ENCODE data around the gene GRIK3.

GRIK3 gene

DNA sequence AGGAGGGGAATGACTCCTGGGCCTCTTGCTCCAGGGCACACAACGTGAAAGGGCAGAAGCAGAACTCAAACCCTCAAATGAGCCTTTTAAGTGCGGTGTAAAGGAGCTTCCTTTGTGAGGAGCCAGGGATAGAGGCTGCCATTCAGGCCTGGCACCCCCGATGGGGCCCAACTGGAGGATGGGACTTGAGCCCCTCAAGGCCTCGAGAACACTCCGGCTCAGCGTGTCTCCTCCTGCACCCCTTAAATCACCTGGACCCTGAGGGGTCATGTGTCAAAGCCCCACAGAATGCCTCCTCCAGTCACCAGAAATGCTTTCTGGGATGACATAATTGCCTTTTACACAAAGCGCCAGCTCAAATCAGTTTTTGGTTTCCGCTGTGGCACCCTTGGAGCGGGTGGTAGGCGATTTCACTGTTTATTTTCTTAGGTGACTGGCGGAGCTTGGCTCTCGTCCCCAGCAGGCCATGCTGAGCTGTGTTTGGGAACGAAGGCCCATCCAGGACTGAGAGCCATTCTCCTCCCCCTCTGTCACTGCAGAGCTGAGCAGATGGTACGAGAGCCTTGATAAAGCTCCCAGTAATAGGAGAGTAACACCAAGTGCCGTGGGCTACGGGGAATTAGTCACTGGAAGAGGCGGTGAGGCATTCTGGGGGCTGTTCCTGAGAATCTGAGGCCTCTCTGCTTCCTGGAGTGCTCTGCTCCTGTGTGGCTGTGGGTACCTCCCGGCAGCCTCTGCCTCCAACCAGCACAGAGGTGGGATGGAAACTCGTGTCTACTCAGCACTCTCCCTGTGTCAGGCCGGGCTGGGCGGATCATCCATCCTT is 163.0 kb downstream of the GRIK3 start:
- DNase-seq: no peak

DNA sequence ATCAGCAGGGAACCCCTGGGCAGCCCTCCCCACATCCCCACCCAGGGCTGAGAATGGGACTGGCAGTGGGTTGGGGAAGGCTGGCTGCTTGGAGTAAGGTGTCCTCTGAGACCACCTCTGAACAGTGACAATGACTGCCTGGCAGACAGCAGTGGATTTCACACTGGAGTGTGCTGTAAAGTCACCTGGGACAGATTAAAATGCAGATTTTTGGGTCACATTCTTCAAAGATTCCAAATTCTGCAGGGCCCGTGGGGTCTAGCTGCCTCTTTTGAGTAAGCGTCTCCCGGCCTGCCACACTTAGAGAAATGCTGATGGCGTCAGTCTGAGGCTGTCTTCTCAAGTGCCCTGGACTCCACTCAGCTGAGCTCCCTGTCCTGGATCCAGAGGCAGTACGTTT is 164.5 kb downstream of the GRIK3 start:
- DNase-seq: no peak

DNA sequence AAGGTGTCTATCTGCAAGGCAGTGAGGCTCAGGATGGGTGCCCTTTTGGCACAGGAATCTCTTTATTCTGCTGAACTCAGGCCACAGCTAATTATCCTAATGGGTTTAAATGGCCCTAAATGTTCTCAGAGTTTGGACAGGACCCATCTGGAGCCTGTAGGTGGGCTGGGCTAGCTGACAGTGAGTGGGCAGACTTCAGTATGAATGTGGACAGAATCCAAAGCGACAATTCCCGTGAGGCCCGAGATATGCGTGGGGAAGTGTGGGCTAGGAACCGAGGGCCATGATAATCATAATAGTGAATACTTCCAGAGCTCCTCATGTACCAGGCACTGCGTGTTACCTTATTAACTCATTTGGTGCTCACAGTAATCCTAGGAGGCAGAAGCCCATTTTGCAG is 165.3 kb downstream of the GRIK3 start:
- DNase-seq: no peak

DNA sequence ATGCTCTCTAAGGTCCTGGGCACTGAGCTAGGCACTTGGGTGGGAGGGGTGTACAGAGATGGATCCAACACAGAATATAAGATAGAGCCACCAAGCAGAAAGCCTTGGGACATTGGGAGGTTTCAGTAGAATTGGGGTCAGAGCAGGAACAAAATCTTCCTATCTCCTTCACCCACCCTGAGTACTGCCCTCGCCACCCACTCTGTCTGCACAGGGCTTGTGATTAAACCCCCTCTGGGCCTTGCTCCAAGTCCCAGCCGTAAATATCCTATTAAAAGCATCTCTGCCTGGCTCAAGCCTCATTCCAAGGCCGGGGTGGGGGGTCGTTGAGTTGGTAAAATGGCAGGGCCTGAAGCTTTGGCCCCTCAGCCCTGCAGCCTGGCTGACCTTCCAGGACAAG is 166.7 kb downstream of the GRIK3 start:
- no peak for DNase-seq

DNA sequence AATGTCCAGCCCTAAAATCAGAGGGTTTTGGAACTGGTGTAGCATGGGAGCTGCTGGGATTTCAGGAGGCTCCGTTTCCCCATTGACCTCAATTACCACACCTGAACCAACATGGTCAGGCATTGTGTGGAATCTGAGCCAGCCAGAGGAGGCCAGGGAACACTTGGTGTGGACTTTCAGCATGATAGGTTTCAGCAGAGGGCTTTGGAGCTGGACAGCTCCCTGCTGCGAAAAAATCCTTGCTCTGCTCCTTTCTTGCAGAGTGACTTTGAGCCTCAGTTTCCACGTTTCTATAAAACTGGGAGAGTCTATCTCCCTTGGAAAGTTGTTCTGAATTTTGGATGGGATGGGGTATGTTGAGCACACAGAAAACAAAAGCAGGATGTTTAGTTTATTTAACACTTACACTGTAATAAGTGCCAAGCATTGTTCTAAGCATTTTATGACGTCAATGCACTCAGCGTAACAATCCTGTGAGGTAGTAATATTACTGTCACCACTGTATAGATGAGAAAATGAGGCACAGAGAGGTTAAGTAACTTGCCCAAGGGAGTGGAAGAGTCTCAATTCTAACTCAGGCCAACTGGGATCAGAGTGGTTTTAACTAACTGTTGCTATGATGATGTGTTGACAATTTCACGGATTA is 168.0 kb downstream of the GRIK3 start:
- DNase-seq: no peak

DNA sequence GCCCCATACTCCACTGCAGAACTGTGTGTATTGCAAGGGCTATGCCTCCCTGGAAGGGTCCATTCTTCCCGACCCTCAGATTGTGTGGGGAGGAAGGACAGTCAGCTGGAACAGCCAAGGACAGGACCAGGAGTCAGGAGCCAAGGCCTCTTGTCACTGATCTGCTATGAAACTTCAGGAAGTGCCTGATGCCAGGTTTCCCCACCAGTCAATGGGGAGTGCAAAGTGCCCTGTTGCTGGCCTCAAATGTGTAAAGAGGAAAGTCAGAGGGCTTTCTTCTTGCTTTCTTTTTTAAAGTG is 168.8 kb downstream of the GRIK3 start:
- no peak for DNase-seq

DNA sequence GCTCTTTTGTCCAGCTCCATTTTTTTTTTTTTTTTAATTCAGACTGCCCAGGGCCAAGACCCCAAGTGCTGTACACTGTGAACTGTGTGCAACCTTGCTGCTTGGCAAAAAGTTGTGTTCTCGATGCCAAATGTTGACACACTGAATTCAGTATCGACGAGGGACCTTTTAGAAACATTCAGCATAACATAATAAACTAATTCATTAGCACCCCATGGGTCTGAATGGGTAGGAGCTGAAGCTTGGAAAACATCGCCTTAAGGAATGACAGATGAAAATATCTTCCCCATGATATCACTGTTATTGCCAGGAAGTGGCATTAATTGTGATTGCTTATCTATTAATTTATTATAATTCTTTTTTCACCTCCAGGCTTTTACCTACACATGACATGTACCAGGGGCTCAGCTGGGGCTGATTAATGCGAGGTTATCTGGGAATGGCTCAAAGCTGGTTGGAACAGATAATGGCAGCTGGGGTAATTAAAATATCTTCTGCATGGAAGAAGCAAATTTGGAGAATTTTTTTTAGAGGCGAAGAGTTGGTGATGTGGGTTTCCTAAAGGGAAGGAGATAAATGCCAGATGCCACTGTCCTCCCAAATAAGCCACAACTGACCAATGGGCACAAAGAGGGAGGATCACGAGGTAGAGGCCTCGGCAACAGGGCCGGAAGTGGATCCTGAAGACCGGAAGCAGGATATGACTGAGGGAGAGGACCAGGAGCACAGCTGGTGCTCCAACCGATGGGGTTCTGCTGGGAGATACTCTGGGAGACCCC is 169.3 kb downstream of the GRIK3 start:
- no peak for DNase-seq

DNA sequence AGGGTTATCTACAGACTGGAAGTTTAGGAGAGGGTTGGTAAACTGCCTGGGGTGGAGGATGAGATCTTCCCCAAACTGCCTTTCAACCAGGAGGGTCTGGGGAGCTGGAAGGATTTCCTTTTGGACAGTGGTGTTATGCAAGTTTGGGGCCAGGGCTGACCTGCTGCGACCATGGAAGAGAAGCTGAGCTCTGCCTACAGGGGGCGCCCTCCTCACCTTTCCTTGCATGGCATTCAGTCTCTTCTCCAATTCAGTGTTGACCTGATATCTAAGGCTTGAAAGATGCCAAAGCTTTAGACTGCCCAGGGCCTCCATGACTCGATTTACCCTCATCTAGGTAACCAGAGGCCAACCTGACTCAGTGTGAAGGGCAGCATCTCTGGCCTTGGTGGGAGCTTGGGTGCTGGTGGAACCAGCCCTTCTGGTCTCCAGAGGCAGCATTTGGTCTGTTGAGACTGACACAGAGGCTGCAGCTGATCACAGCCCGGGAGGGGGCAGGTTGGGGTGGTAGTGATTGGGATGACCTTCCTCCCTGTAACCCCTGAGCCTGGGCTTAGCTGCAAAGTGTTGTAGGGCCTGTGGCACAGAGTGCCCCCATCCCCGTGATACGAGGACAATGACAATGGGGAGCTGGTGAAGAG is 170.0 kb downstream of the GRIK3 start:
- no peak for DNase-seq

DNA sequence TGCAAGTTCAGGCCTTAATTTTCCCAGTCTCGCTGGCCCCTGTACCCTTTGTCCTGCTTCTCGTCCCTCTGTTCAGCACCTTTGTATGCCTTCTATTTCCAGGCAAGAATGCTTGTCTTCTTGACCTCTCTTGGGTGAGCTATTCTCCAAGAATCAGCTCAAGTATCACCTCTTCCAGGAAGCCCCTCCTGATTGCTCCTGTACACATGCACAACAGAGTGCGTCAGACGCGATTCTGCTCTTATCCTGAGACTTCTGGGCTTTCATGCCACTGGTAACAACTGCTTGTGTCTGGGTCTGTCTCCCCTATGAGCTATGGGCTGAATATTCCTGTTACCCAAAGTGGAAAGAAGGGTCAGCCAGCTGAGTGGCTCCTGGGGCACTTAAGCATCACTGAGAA is 170.8 kb downstream of the GRIK3 start:
- no peak for DNase-seq

DNA sequence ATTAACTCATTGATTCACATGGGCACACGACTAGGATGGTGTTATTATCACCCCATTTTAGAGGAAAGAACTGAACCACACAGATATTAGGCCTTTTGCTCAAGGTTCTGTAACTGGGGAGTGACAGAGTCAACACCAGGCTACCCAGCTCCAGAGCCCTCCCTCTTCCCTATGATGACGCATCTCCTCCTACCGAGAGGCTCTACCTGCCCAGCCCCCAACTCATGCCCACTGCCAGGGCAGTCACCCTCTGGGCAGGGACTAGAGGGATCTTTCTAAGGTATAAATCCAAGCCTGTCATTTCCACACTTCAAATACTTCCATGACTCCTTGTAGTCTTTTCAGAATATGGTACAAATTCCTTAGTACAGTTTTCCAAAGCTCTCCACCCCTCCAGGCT is 171.3 kb downstream of the GRIK3 start:
- no peak for DNase-seq

DNA sequence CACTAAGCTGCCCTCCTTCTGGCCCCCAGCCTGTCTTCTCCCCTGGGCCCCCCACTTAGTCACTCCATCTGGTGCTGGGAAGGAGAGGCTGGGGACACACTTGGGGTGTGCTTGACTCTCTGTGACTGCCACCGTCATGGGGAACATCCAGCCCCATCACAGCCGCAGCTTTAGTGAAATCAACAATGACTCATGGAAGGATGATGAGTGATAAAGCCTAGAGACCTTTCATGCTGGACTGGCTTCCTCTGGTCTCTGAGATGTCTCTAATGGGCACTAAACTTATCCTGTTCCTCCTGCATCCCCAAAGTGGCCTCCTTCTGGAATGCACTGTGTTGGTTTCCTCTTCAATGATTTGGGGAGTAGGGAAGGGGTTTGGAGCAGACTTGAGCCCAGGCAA is 172.9 kb downstream of the GRIK3 start:
- DNase-seq: no peak

DNA sequence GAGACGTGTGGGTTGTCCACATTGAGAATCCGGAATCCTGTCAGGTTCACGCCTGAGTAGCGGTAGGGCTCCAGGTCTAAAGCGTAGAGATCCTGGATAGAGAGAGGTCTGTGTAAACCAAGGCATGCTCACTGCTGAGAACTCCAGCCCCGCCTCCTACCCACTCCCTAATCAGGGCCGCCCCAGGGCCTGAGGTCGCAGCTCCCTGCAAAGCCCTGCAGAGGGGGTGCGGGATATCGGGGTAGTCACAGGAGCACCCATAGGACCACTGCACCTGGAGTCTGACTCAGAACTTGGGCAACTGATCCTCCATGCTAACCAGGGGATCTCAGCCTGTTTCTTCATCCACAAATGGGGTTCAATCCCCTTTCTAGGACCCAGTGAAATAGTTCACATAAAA is 174.4 kb downstream of the GRIK3 start:
- DNase-seq: no peak

DNA sequence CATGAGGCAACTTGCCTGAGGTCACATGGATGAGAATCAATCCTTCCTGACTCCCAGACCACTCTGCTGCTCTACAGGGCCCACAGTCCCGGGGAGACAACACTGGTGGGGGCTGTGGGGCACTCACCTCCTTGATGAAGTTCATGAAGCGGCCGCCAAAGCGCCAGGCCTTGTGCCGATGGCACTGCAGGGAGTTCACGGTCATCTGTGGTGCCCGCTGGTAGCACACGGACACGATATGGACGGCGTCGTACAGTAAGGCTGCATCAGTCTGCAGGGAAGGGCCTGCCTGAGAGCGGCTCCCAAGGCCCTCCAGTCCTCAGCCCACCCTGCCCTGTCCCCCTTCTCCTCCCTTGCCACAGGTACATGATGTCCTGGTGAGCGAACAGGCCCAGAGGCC is 175.3 kb downstream of the GRIK3 start:
- no peak for DNase-seq

DNA sequence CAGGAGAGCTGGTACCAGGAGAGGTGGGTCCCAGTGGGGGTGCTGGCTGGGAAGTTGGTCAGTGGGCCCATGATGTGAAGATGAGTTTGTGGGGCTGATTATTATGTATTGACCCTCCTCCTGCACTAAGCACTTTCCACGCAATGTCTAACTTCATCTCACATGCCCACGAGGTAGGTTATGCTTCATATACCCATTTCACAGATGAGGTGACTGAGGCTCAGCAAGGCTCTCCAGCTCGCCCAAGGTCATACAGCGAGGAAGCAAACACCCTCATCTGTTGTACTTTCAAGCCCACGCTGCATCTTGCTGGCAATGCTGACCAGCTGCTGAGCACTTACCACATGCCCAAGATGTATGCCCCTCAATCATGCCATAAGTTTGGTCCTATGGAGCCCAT is 175.8 kb downstream of the GRIK3 start:
- DNase-seq: no peak

DNA sequence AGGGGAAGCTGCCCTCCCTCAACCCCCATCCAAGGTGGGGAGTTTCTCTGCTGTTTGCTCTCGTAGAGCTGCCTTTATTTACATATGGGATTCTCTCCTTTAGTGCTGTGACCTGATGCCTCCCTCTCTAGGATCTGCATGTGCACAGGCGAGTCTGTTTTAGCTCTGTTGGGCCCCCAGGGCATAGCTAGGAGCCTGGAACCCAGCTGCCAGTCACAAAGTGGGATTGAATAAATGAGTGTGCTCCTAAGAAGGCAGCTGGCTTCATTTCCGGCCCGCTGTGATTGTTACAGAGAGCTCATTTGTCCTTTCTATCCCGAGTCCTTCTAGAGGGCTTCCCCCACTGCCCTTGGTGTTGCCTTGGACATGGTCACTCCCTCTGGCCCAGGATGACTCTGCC is 176.6 kb downstream of the GRIK3 start:
- no peak for DNase-seq

DNA sequence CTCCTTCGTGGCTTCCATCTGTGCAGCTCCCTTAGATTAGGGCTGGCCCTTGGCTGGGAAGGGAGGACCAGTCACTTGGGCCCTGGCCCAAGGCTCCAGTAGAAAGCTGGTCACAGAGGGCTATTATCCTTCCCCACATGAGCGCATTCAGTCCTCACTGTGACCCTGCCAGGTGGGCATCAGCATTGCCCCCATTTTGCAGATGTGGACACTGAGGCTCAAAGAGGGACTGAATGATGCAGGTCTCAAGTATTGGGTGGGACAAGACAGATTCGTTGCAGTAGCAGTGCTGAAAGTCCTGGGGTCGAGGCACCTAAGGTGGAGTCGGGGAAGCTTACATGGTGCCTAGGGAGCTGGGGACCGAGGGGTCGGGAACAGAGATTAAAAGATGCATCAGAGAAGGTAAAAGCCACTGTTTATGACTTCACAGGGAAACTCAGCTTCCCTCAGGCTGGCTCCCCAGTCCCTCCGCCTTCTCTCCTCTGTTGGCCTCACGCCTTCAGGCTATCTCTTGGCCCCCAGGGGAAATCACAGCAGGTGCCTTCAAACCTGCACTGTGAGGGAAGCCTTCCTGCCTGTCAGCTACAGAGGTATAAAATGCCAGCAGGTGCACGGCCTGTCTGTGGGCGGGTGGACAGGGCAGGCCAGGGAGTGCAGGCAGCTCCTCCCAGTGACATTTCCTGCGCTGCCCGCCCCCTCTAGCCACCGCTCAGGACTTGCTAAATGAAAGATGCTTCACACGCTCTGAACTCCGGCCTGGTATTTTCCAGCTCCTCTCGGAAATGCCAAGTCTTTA is 178.4 kb downstream of the GRIK3 start:
- no peak for DNase-seq

DNA sequence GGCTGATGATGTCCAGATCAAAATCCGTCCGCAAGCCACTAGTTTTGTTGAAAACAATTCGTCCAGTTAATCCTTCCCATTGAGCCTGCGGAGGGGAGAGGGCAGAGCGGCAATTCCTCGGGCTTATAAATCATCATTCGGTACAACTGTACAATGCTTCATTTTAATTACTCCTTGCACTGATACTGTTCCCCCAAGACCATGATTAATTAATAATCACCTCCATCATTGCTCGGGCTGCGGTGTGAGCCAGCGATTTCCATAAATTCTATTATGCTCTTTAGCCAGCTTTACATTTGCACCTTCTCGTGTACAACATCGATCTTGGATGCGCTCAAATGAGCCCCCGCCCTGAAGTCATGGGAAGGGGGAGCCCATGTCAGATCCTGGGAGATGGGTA is 180.7 kb downstream of the GRIK3 start:
- DNase-seq: no peak

DNA sequence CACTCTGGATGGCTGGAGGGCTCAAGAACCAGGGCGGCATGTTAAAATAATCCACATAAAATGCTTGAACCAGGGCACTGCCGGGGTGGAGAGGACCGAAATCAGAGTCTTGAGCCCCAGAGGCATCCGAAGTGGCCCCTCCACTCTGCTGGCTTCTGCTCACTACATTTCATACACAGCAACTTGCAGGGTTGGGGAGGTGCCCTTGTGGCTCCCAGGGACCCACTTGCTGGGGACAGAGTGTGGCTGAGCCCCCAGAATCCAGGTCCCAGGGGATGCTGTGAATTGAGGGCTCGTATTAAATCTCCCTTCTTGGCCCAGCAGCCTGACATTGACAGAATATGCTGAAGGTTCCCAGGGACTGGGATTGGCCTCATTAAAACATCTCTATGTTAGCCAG is 181.7 kb downstream of the GRIK3 start:
- DNase-seq: no peak

DNA sequence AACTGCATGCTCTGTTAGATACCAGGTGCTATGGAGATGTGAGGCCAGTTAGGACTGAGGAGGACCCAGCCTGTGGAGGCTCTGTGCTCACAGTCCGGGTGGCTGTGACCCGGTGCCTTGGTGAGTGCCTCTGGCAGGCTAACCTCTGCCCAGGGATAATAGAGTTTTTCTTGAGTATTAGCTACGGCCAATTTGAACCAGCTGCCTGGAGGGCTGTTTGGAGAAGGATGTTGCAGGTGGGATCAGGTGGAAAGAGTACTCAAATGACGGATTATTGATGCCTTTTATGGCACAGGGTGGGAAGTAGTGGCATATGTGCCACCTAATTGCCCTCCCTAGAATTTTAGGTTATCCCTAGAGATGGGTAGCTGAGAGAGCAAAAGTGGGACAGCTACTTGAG is 182.7 kb downstream of the GRIK3 start:
- DNase-seq: no peak

DNA sequence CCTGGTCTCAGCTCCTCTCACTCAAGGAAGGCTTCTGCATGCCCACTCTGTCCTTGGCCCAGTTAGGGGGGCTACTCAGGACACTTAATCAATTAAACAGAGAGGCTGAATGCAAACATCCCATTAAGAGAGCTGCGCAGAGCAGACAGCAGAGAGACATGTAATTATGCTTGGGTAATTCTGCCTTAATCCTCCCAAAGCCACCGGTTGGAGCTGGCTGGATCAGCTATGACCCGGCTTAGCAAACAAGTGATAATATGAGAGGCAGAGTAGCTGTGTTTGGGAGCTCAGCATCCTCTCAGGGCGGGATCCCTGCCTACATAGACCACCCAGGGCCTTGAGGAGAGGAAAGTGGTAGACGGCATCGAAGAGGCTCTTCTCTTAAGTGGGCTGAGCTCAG is 183.2 kb downstream of the GRIK3 start:
- no peak for DNase-seq

DNA sequence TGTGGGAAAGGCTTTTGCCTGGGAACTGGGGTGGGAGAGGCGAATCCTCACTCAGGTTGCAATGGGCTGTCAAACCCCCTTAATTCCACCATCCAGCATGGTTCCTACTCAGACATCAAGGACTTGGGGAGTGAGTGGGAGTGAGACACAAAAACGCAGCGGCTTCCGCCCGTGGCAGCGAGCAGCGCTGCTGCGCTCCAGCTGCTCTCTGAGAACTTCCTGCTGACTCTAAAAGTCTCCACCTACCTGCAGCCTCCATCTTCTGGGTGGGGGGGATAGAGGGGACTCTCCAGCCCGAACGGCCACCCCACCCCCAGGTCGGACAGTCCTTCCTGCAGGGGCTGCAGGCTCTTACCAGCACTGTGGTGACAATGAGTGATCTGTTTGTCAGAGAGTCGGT is 184.4 kb downstream of the GRIK3 start:
- no peak for DNase-seq

DNA sequence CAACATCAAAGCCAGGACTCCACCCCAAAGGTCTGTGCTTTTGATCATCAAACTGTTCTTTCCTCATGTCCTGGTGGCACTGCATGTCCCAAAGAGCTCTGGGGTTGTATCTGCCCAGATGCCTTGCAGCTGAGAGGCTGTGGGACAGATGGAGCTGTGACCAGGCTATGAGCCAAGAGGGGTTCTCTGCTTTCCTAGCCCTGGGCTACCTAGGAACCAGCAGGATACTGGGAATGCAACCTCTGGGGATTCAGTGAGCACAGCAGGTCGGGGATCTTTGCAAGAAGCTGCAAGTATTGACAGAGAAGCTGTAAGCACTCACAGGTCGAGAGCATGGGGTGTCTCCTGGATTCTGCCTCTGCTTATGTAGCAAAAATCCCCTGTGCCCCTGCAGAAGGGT is 186.6 kb downstream of the GRIK3 start:
- no peak for DNase-seq

DNA sequence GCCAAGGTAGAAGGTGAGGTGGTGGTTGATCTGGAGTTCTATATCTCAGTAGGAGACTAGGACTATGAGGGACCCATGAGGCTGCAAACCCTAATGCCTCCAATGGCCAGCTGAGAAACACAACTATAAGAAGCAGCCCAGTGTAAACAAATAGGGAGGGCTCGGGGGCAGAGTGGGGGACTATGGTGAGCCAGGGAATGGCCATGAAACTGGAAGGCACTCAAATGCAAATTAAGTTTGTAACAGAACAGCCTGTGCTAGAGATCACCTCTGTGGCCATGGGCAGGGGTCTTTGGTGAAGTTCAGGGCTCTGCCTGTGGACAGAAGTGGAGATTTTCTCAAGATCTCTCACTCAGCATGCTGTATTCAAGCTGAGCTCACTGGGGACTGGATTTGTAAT is 187.1 kb downstream of the GRIK3 start:
- DNase-seq: no peak
